Measurements from ENCODE around the gene ANKRD28. TPM values are rescaled to one million over a fixed set of nuclear protein-coding genes. Genes with fewer than 3 reads are reported as not detected.
A peak's percentile ranks its signal among the peaks of the same experiment; 100 is the strongest.

Gene ANKRD28
- total and polyA plus RNA-seq, 2 of the 13 experiments (the other 11 are each of a cell fraction or from before 2014, with no cell fraction given) = 21.0 to 28.9 TPM

DNA sequence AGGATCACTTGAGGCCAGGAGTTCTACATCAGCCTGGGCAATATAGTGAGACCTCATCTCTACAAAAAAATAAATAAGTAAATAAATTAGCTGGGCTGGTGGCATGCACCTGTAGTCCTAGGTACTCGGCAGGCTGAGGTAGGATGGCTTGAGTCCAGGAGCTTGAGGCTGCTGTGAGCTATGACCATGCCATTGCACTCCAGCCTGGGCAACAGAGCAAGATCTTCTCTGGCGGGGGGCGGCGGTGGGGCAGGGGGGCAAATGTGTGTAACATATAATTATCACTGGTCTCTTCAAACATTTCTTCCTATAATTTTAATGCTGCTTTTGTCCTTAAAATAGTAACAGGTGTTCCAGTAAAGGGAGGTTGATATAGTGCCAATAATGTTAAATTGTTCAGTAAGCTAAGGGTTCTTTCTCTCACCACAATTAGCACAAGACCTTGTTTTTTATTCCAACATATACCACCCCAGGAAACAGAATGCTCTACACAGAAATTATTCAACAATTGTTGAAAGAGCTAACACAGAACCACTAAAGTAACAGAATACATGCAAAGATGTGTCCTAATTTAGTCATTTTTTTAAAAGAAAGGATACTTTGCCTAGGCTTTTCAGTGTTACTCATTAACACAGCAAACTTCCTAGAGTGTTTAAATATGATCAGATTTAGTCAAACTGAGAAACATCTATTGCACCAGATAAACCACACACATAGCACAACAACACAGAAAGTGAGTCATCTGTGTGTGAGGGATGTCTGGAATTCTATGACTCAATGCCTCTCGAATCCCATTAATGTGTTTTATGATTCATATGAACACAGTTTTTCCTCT lies 29.1 kb downstream of the ANKRD28 start (continued):
- no peak for TF ChIP-seq PAF1 (CRISPR knock-in tag; IDR thresholded peaks at IDR 0.05)
- TF ChIP-seq, protein P1, sequence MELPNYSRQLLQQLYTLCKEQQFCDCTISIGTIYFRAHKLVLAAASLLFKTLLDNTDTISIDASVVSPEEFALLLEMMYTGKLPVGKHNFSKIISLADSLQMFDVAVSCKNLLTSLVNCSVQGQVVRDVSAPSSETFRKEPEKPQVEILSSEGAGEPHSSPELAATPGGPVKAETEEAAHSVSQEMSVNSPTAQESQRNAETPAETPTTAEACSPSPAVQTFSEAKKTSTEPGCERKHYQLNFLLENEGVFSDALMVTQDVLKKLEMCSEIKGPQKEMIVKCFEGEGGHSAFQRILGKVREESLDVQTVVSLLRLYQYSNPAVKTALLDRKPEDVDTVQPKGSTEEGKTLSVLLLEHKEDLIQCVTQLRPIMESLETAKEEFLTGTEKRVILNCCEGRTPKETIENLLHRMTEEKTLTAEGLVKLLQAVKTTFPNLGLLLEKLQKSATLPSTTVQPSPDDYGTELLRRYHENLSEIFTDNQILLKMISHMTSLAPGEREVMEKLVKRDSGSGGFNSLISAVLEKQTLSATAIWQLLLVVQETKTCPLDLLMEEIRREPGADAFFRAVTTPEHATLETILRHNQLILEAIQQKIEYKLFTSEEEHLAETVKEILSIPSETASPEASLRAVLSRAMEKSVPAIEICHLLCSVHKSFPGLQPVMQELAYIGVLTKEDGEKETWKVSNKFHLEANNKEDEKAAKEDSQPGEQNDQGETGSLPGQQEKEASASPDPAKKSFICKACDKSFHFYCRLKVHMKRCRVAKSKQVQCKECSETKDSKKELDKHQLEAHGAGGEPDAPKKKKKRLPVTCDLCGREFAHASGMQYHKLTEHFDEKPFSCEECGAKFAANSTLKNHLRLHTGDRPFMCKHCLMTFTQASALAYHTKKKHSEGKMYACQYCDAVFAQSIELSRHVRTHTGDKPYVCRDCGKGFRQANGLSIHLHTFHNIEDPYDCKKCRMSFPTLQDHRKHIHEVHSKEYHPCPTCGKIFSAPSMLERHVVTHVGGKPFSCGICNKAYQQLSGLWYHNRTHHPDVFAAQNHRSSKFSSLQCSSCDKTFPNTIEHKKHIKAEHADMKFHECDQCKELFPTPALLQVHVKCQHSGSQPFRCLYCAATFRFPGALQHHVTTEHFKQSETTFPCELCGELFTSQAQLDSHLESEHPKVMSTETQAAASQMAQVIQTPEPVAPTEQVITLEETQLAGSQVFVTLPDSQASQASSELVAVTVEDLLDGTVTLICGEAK (IDR thresholded peaks at IDR 0.05) = no peak
- TF ChIP-seq, protein P1 (CRISPR knock-in tag; IDR thresholded peaks at IDR 0.05) = no peak
- TF ChIP-seq HMG20A (CRISPR knock-in tag; IDR thresholded peaks at IDR 0.05; ENCODE audit: borderline replicate concordance) = peak; percentile 38; the same call in 1 of the 2 replicates
- no peak for TF ChIP-seq NFYC (CRISPR knock-in tag; IDR thresholded peaks at IDR 0.05)
- peak; percentile 65 for TF ChIP-seq FOXP1 (IDR thresholded peaks at IDR 0.05)
- peak; percentile 73 for TF ChIP-seq FOXP1 (CRISPR knock-in tag; IDR thresholded peaks at IDR 0.05)

All from HepG2 (cell line).